HG03280 (cell line): ENCODE data around the gene PLIN1.

Source experiments
- ATAC-seq: cut with Tn5 transposase; IDR thresholded peaks from one replicate; pipeline ENCODE4 v1.9.1; 2021; ENCODE audit warnings: mild to moderate bottlenecking, moderate library complexity; ENCODE audit not compliant: unreplicated experiment

The PLIN1 gene

GRCh38 chr15:89672221-89673164 is 6.7 kb downstream of the PLIN1 start:
- no peak for ATAC-seq

GRCh38 chr15:89671687-89672086 is 7.5 kb downstream of the PLIN1 start:
- no peak for ATAC-seq

GRCh38 chr15:89670971-89671560 is 8.1 kb downstream of the PLIN1 start:
- no peak for ATAC-seq

GRCh38 chr15:89669941-89670340 is 9.2 kb downstream of the PLIN1 start:
- ATAC-seq: no peak

- ATAC-seq: no peak
Measured at GRCh38 chr15:89669309-89669865, 9.8 kb downstream of the PLIN1 start.

GRCh38 chr15:89668171-89668570 is 11.0 kb downstream of the PLIN1 start:
- ATAC-seq: no peak

- ATAC-seq: no peak
Measured at GRCh38 chr15:89667706-89667960, 11.5 kb downstream of the PLIN1 start.

- no peak for ATAC-seq
Measured at GRCh38 chr15:89666858-89667705, 12.1 kb downstream of the PLIN1 start.

- ATAC-seq: no peak
Measured at GRCh38 chr15:89666184-89666857, 12.8 kb downstream of the PLIN1 start.

GRCh38 chr15:89665449-89666181 is 13.6 kb downstream of the PLIN1 start:
- no peak for ATAC-seq

- ATAC-seq: no peak
Measured at GRCh38 chr15:89664441-89665350, 14.5 kb downstream of the PLIN1 start.

GRCh38 chr15:89662893-89663626 is 16.1 kb downstream of the PLIN1 start:
- no peak for ATAC-seq

GRCh38 chr15:89660556-89660955 is 18.6 kb downstream of the PLIN1 start:
- ATAC-seq: no peak

- no peak for ATAC-seq
Measured at GRCh38 chr15:89659295-89659694, 19.9 kb downstream of the PLIN1 start.

- ATAC-seq: no peak
Measured at GRCh38 chr15:89657686-89658200, 21.4 kb downstream of the PLIN1 start.

GRCh38 chr15:89656116-89656815 is 22.9 kb downstream of the PLIN1 start:
- ATAC-seq: no peak
